Kidney epithelial cell (primary cell): ENCODE data around the gene LIX1L. TPM values are rescaled to one million over a fixed set of nuclear protein-coding genes. Genes with fewer than 3 reads are reported as not detected.

Experiments
- DNase-seq: peaks from one replicate; pipeline ENCODE4 v3.0.0-alpha.2; 2010; ENCODE audit warnings: low read depth
- H3K27me3 ChIP-seq: 2 replicates; pipeline ENCODE4 v1.6.0; 2011; ENCODE audit warnings: low read length; ENCODE audit not compliant: control insufficient read depth, insufficient read depth
- H3K36me3 ChIP-seq: 2 replicates; pipeline ENCODE4 v1.5.1; 2011; ENCODE audit warnings: low read length; ENCODE audit not compliant: control insufficient read depth, insufficient read depth
- H3K4me3 ChIP-seq: 2 replicates; pipeline ENCODE4 v1.5.1; 2011; ENCODE audit warnings: low read depth, mild to moderate bottlenecking, control low read depth, low read length
- total RNA-seq: library from RNA; depleted of rRNA; stranded (reverse); fragments of >200 nt; gene quantifications from 2 replicates; pipeline ENCODE4 v1.2.3, GENCODE V29; 2015
- TF ChIP-seq, protein P1 (sequence below): IDR thresholded peaks from 2 replicates; pipeline ENCODE4 v1.5.1; 2011; ENCODE audit warnings: mild to moderate bottlenecking, moderate library complexity, low read length, control low read depth, inconsistent platforms; ENCODE audit not compliant: insufficient read depth, poor library complexity, severe bottlenecking

Gene LIX1L
- total RNA-seq, 1 donor from 2014 or later = 23.2 TPM

GRCh38 chr1:145918992-145919939, 38.6 kb downstream of the LIX1L start:
- H3K4me3 ChIP-seq = peak overlapping the region; percentile 80
- peak; percentile 25 for DNase-seq
- TF ChIP-seq, protein P1, sequence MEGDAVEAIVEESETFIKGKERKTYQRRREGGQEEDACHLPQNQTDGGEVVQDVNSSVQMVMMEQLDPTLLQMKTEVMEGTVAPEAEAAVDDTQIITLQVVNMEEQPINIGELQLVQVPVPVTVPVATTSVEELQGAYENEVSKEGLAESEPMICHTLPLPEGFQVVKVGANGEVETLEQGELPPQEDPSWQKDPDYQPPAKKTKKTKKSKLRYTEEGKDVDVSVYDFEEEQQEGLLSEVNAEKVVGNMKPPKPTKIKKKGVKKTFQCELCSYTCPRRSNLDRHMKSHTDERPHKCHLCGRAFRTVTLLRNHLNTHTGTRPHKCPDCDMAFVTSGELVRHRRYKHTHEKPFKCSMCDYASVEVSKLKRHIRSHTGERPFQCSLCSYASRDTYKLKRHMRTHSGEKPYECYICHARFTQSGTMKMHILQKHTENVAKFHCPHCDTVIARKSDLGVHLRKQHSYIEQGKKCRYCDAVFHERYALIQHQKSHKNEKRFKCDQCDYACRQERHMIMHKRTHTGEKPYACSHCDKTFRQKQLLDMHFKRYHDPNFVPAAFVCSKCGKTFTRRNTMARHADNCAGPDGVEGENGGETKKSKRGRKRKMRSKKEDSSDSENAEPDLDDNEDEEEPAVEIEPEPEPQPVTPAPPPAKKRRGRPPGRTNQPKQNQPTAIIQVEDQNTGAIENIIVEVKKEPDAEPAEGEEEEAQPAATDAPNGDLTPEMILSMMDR = no peak
- H3K27me3 ChIP-seq = no peaks in the 10 kb centered on the region
- H3K36me3 ChIP-seq = no peaks in the 10 kb centered on the region

GRCh38 chr1:145918144-145918991, 39.4 kb downstream of the LIX1L start, which contains the start of gene PEX11B:
PEX11B (minus strand) TSS chr1:145918717; CDS start chr1:145918688, 29 bp downstream.
- Histone ChIP-seq H3K4me3 (peak within 1 kb of the TSS; percentile 80), H3K36me3 (no peaks in the 10 kb centered on the region), H3K27me3 (no peaks in the 10 kb centered on the region)
- peak; percentile 42 for DNase-seq
- TF ChIP-seq, protein P1 = no peak

- TF ChIP-seq, protein P1 = no peak
- no peaks in the 10 kb centered on the region for H3K27me3 ChIP-seq
- peak overlapping the region; percentile 80 for H3K4me3 ChIP-seq
- no peak for DNase-seq
- H3K36me3 ChIP-seq = no peaks in the 10 kb centered on the region
Observed at GRCh38 chr1:145917595-145917994, 40.2 kb downstream of the LIX1L start.

DNA sequence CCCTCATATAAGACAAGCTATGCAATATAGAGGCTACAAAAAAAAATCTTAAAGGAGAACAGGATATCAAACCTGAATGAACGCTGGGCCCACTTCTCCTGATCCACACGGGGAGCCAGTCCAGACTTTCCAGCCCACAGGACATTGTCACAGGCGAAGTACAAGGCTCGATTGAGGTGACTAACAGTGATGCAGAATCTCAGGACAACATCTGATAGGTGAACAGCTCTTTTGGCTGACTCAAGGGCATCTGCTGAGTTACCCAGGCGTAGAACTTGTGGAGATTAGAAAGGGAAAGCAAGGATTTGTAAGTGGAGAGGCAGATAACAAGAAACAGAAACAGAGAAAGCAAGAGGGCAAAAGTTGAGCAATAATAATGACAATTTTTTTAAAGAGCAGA, 41.1 kb downstream of the LIX1L start:
- TF ChIP-seq, protein P1 = no peak
- H3K36me3 ChIP-seq = no peaks in the 10 kb centered on the region
- no peak overlapping the region for H3K4me3 ChIP-seq
- DNase-seq = peak; percentile 10
- no peaks in the 10 kb centered on the region for H3K27me3 ChIP-seq

DNA sequence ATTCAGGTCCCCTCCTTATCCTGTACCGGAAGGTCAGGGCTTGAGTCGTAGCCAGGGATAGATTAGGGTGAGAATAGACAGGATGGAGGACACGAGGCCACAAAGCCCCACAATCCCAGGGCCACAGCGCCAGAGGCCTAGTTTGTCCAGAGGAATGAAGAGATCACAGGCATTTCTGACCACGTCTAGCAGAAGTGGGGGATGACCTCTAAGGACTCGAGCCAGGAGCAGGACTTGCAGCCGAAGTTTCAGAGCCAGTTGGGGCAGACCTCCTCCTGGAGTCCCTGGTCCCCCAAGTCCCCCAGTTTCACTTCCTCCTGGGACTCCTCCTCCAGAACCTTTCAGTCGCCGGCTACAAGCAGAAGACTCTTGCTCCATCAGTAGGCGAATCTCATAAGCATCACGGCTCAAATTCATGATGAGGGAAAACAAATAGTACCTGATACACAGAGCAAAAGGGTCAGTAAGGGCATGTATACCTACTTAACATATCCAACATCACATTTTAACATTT, 45.6 kb downstream of the LIX1L start:
- no peak for DNase-seq
- TF ChIP-seq, protein P1 = no peak
- Histone ChIP-seq H3K36me3 (no peaks in the 10 kb centered on the region), H3K4me3 (no peak overlapping the region), H3K27me3 (no peaks in the 10 kb centered on the region)
